ENCODE results near the gene NME9.

The NME9 gene

DNA sequence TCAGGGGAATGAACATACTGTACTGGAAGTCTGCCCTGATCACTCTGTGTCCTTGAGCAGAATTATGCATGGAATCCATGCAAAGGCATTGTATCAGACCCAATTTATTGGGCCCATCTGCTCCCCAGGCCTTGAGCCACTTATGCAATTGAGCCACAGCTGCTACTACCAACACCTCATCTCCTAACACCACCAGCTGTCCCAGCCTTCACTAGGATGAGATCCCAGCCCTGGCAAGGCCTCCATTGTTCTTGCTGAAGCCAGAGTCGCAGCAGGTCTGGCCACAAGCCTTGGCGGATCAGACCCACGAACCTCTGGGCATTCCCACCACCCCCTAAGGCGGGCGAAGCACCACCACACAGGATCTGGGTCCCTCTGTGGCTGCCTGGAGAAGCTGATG lies 9.2 kb upstream of the NME9 start:
- H3K4me3 ChIP-seq (ENCODE audit: low read length), result no peak overlapping the region
- H3K27ac ChIP-seq (ENCODE audit: low read depth, low read length), result no peak overlapping the region

GRCh38 chr3:138338244-138338643 lies 8.6 kb upstream of the NME9 start:
- no peak overlapping the region for H3K9ac ChIP-seq (ENCODE audit: low read length)
- H3K27ac ChIP-seq (ENCODE audit: low read depth, low read length), result no peak overlapping the region
- H3K4me1 ChIP-seq (ENCODE audit: control insufficient read depth, insufficient read depth, low read length), result no peaks in the 10 kb centered on the region
- H3K4me3 ChIP-seq (ENCODE audit: low read length), result no peak overlapping the region
- H3K27me3 ChIP-seq (ENCODE audit: control insufficient read depth, insufficient read depth, low read length), result no peaks in the 10 kb centered on the region
- H3K36me3 ChIP-seq (ENCODE audit: control insufficient read depth, insufficient read depth, low read length), result no peaks in the 10 kb centered on the region

More for the DNA sequence above, 9.2 kb upstream of the NME9 start:
- no peaks in the 10 kb centered on the region for H3K36me3 ChIP-seq (ENCODE audit: control insufficient read depth, insufficient read depth, low read length)
- H3K4me1 ChIP-seq (ENCODE audit: control insufficient read depth, insufficient read depth, low read length), result no peaks in the 10 kb centered on the region
- no peak overlapping the region for H3K9ac ChIP-seq (ENCODE audit: low read length)
- no peaks in the 10 kb centered on the region for H3K27me3 ChIP-seq (ENCODE audit: control insufficient read depth, insufficient read depth, low read length)

- no peaks in the 10 kb centered on the region for H3K36me3 ChIP-seq (ENCODE audit: control insufficient read depth, insufficient read depth, low read length)
These were observed 6.9 kb upstream of the NME9 start for GRCh38 chr3:138336454-138336999.

GRCh38 chr3:138334608-138335007 lies 5.0 kb upstream of the NME9 start:
- no peak overlapping the region for H3K27ac ChIP-seq (ENCODE audit: low read depth, low read length)

More at GRCh38 chr3:138336454-138336999, 6.9 kb upstream of the NME9 start:
- H3K4me3 ChIP-seq (ENCODE audit: low read length), result no peak overlapping the region
- no peak overlapping the region for H3K9ac ChIP-seq (ENCODE audit: low read length)
- no peaks in the 10 kb centered on the region for H3K27me3 ChIP-seq (ENCODE audit: control insufficient read depth, insufficient read depth, low read length)
- no peaks in the 10 kb centered on the region for H3K4me1 ChIP-seq (ENCODE audit: control insufficient read depth, insufficient read depth, low read length)
- no peak overlapping the region for H3K27ac ChIP-seq (ENCODE audit: low read depth, low read length)

DNA sequence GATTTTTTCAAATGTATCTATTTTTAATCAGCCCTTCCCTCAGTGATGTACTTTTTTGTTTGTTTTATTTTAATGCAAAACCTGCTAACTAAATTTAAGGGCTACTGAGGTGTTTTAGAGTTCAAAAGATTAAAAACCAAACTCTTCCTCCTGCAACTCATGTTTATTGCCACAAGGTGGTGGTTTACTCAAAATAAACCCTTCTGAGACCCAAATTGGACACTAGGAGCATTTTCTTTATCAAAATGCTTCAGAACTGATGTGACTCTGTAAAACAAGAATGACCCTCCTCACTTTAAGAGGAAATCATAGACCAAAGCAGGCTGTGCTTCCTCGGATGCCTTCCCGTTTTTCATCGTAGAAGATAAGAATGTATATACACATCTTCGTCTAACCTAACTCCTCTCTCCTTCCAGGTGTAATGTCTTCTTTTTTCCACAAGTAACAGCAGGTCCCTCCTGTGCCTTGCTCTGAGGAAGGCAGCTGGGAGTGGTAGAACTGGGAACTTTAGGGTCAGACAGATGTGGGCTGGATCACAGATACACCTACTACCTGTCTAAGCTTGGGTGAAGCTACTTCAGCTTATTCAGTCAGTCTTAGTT lies 2.9 kb upstream of the NME9 start:
- Histone ChIP-seq H3K27ac (ENCODE audit: low read depth, low read length) (no peak overlapping the region), H3K36me3 (ENCODE audit: control insufficient read depth, insufficient read depth, low read length) (no peaks in the 10 kb centered on the region), H3K9ac (ENCODE audit: low read length) (no peak overlapping the region)

More at GRCh38 chr3:138334608-138335007, 5.0 kb upstream of the NME9 start:
- H3K27me3 ChIP-seq (ENCODE audit: control insufficient read depth, insufficient read depth, low read length), result no peaks in the 10 kb centered on the region
- no peaks in the 10 kb centered on the region for H3K36me3 ChIP-seq (ENCODE audit: control insufficient read depth, insufficient read depth, low read length)
- no peak overlapping the region for H3K4me3 ChIP-seq (ENCODE audit: low read length)
- H3K9ac ChIP-seq (ENCODE audit: low read length), result no peak overlapping the region
- no peaks in the 10 kb centered on the region for H3K4me1 ChIP-seq (ENCODE audit: control insufficient read depth, insufficient read depth, low read length)

GRCh38 chr3:138331143-138331894 lies 1.7 kb upstream of the NME9 start:
- no peaks in the 10 kb centered on the region for H3K36me3 ChIP-seq (ENCODE audit: control insufficient read depth, insufficient read depth, low read length)

More for the DNA sequence above, 2.9 kb upstream of the NME9 start:
- Histone ChIP-seq H3K27me3 (ENCODE audit: control insufficient read depth, insufficient read depth, low read length) (no peaks in the 10 kb centered on the region), H3K4me1 (ENCODE audit: control insufficient read depth, insufficient read depth, low read length) (no peaks in the 10 kb centered on the region), H3K4me3 (ENCODE audit: low read length) (no peak overlapping the region)

DNA sequence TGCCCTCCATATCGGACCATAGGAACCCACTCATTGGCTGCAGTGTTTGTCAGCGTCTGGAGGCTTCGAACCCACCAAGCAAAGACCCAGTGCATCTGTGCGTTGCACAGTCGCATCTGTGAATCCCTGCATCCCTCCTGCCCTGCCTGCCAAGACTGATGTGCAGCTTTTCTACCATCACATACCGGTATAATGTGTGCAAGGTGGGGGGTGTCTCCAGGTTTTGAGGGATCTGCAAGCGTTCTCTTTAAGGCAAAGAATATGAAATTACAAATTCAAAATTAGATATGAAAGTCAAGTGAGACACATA lies 288 bp upstream of the NME9 start:
- no peaks in the 10 kb centered on the region for H3K27me3 ChIP-seq (ENCODE audit: control insufficient read depth, insufficient read depth, low read length)
- H3K36me3 ChIP-seq (ENCODE audit: control insufficient read depth, insufficient read depth, low read length), result no peaks in the 10 kb centered on the region
- H3K9ac ChIP-seq (ENCODE audit: low read length), result no peak overlapping the region

More at GRCh38 chr3:138331143-138331894, 1.7 kb upstream of the NME9 start:
- Histone ChIP-seq H3K27ac (ENCODE audit: low read depth, low read length) (no peak overlapping the region), H3K9ac (ENCODE audit: low read length) (no peak overlapping the region), H3K4me1 (ENCODE audit: control insufficient read depth, insufficient read depth, low read length) (no peaks in the 10 kb centered on the region), H3K27me3 (ENCODE audit: control insufficient read depth, insufficient read depth, low read length) (no peaks in the 10 kb centered on the region), H3K4me3 (ENCODE audit: low read length) (no peak overlapping the region)

GRCh38 chr3:138328341-138328740 lies 1.3 kb downstream of the NME9 start:
- no peaks in the 10 kb centered on the region for H3K4me1 ChIP-seq (ENCODE audit: control insufficient read depth, insufficient read depth, low read length)
- H3K36me3 ChIP-seq (ENCODE audit: control insufficient read depth, insufficient read depth, low read length), result no peaks in the 10 kb centered on the region
- no peak overlapping the region for H3K27ac ChIP-seq (ENCODE audit: low read depth, low read length)
- H3K9ac ChIP-seq (ENCODE audit: low read length), result no peak overlapping the region
- no peak overlapping the region for H3K4me3 ChIP-seq (ENCODE audit: low read length)
- no peaks in the 10 kb centered on the region for H3K27me3 ChIP-seq (ENCODE audit: control insufficient read depth, insufficient read depth, low read length)

More for the DNA sequence above, 288 bp upstream of the NME9 start:
- Histone ChIP-seq H3K4me1 (ENCODE audit: control insufficient read depth, insufficient read depth, low read length) (no peaks in the 10 kb centered on the region), H3K27ac (ENCODE audit: low read depth, low read length) (no peak overlapping the region), H3K4me3 (ENCODE audit: low read length) (peak overlapping the region; percentile 87)

DNA sequence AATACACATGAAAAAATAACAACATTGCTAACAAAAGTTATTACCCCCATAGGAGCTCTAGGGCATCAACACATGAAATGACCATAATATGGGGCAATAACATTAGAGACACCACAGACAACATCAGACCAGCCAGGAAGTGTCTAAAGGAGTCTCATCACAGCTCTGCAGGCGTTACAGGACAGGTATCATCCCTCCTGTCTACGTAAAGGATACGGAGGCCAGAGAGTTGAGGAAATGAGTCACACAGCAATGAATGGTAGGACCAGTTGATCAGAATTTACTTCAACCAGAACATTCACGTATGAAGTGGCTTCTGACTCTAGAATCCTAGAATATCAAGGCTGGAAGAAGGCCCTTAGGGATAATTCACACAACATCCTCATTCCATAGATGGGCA lies 1.8 kb downstream of the NME9 start:
- Histone ChIP-seq H3K27me3 (ENCODE audit: control insufficient read depth, insufficient read depth, low read length) (no peaks in the 10 kb centered on the region), H3K4me1 (ENCODE audit: control insufficient read depth, insufficient read depth, low read length) (no peaks in the 10 kb centered on the region), H3K4me3 (ENCODE audit: low read length) (no peak overlapping the region), H3K36me3 (ENCODE audit: control insufficient read depth, insufficient read depth, low read length) (no peaks in the 10 kb centered on the region), H3K9ac (ENCODE audit: low read length) (no peak overlapping the region), H3K27ac (ENCODE audit: low read depth, low read length) (no peak overlapping the region)

- no peaks in the 10 kb centered on the region for H3K27me3 ChIP-seq (ENCODE audit: control insufficient read depth, insufficient read depth, low read length)
- H3K9ac ChIP-seq (ENCODE audit: low read length), result no peak overlapping the region
- H3K4me1 ChIP-seq (ENCODE audit: control insufficient read depth, insufficient read depth, low read length), result no peaks in the 10 kb centered on the region
- H3K27ac ChIP-seq (ENCODE audit: low read depth, low read length), result no peak overlapping the region
- H3K36me3 ChIP-seq (ENCODE audit: control insufficient read depth, insufficient read depth, low read length), result no peaks in the 10 kb centered on the region
- no peak overlapping the region for H3K4me3 ChIP-seq (ENCODE audit: low read length)
These were observed 2.6 kb downstream of the NME9 start for GRCh38 chr3:138326866-138327595.

DNA sequence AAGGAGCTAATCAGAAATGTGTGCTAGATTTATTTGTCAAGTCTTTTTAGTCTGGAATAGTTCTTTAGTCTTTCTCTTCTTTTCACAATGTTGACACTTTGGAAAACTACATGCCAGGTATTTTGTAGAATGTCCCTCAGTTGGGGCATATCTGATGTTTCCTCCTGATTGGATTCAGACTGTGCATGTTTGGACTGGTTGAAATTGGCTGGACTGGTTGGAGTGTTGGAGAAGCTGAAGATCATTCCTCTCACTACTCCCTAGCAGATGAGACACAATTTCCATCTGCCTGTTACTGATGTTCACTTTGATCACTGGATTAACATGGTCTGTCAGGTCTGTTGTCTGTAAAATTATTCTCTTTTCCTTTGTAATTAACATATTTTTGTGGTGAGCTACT lies 3.7 kb downstream of the NME9 start:
- H3K4me1 ChIP-seq (ENCODE audit: control insufficient read depth, insufficient read depth, low read length), result no peaks in the 10 kb centered on the region
- no peak overlapping the region for H3K27ac ChIP-seq (ENCODE audit: low read depth, low read length)
- no peak overlapping the region for H3K4me3 ChIP-seq (ENCODE audit: low read length)
- H3K27me3 ChIP-seq (ENCODE audit: control insufficient read depth, insufficient read depth, low read length), result no peaks in the 10 kb centered on the region
- no peak overlapping the region for H3K9ac ChIP-seq (ENCODE audit: low read length)
- no peaks in the 10 kb centered on the region for H3K36me3 ChIP-seq (ENCODE audit: control insufficient read depth, insufficient read depth, low read length)

DNA sequence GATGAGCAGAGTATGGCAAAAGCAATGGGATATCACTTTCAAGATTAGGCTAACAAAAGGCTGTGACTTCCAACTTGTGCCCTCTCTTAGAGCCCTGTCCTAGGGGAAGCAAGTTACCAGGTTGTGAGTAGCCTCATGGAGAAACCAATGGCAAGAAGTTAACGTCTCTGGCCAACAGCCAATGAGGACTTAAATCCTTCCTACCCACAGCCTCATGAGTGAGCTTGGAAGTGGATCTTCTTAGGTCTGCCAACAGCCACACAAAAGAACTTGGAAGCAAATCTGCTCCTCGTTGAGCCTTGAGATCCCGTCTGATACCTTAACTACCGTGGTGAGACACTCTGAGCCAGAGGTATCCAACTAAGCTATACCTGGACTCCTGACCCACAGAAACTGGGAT lies 5.7 kb downstream of the NME9 start:
- H3K27ac ChIP-seq (ENCODE audit: low read depth, low read length), result no peak overlapping the region
- no peak overlapping the region for H3K9ac ChIP-seq (ENCODE audit: low read length)
- H3K4me1 ChIP-seq (ENCODE audit: control insufficient read depth, insufficient read depth, low read length), result no peaks in the 10 kb centered on the region
- H3K27me3 ChIP-seq (ENCODE audit: control insufficient read depth, insufficient read depth, low read length), result no peaks in the 10 kb centered on the region
- H3K36me3 ChIP-seq (ENCODE audit: control insufficient read depth, insufficient read depth, low read length), result no peaks in the 10 kb centered on the region
- H3K4me3 ChIP-seq (ENCODE audit: low read length), result no peak overlapping the region

All from rectal smooth muscle tissue (tissue), 1 donor.